Heart right ventricle (tissue), 16 donors: ENCODE data around the gene PRDM2. TPM values are rescaled to one million over a fixed set of nuclear protein-coding genes. Genes with fewer than 3 reads are reported as not detected.

Experiments
- ATAC-seq, 8 donors: fragments of 200-7000 bp; cut with Tn5 transposase; one replicate each; pipeline ENCODE4 v1.9.1; 2020; ENCODE audit warnings: mild to moderate bottlenecking in 8 of 8, moderate library complexity in 8 of 8, moderate number of reproducible peaks in 1 of 8
- DNase-seq, 2 donors: peaks; one replicate each; pipeline ENCODE4 v3.0.0-alpha.2; 2020
- H3K27ac ChIP-seq, 10 donors: fragments of 200-600 bp; sonication (generic) in 2 of 10; one replicate each; pipeline versions ENCODE4 v1.5.0 to v1.8.0; 2020 to 2022; ENCODE audit warnings: mild to moderate bottlenecking in 3 of 10
- H3K27me3 ChIP-seq, 7 donors: fragments of 200-600 bp; one replicate each; pipeline ENCODE4 v1.8.0; 2021 to 2022; ENCODE audit warnings: mild to moderate bottlenecking in 2 of 7
- H3K36me3 ChIP-seq, 9 donors: fragments of 200-600 bp; sonication (generic) in 1 of 9; one replicate each; pipeline versions ENCODE4 v1.5.0 to v1.8.0; 2020 to 2022; ENCODE audit warnings: mild to moderate bottlenecking in 2 of 9
- H3K4me1 ChIP-seq, 9 donors: fragments of 200-600 bp; sonication (generic) in 1 of 9; one replicate each; pipeline versions ENCODE4 v1.5.0 to v1.8.0; 2020 to 2022; ENCODE audit warnings: mild to moderate bottlenecking in 4 of 9
- H3K4me3 ChIP-seq, 10 donors: fragments of 200-600 bp; sonication (generic) in 2 of 10; one replicate each; pipeline versions ENCODE4 v1.5.0 to v1.8.0; 2020 to 2022; ENCODE audit warnings: mild to moderate bottlenecking in 7 of 10, moderate library complexity in 2 of 10
- H3K9me3 ChIP-seq, 11 donors: fragments of 200-600 bp in 10 of 11; sonication (generic) in 2 of 11; one replicate each; pipeline versions ENCODE4 v1.5.0 to v1.8.0; 2013 to 2022; ENCODE audit warnings: mild to moderate bottlenecking in 2 of 11, control low read depth in 1 of 11, moderate library complexity in 1 of 11
- CTCF ChIP-seq, 9 donors: fragments of 200-600 bp; sonication (generic) in 2 of 9; IDR thresholded peaks; one replicate each; pipeline versions ENCODE4 v1.5.0 to v1.8.0; 2021 to 2022; ENCODE audit warnings: antibody characterized with exemption in 9 of 9, mild to moderate bottlenecking in 5 of 9, moderate library complexity in 1 of 9
- WGBS, 2 donors: extraction: QIAGEN DNeasy Blood & Tissue Kit; methylation state at CpG; one replicate each; pipeline ENCODE4 v1.1.7; 2013; ENCODE audit warnings: inconsistent platforms in 1 of 2; 5-methylcytosine and 5-hydroxymethylcytosine counted together
- intact Hi-C, 10 donors: fragments of 100-400 bp; cut with DNase I; formaldehyde crosslinking; loops; one replicate each; pipeline versions ENCODE4 v1.11.1 to v1.14.2; 2022
- polyA plus RNA-seq, 2 donors: library from polyadenylated mRNA; stranded (reverse); fragments of 200-250 nt; gene quantifications; one replicate each; pipeline ENCODE4 v1.2.3, GENCODE V29; 2013
- total RNA-seq, 10 donors: library from RNA; stranded (reverse); fragmentation: NEBNext Ultra II Directional in 3 of 10; extraction: Animal tissue kit (Norgen Biotek cat#: 25700) in 3 of 10; gene quantifications; one replicate each; pipeline versions ENCODE4 v1.2.1 to v1.2.4, GENCODE V29; 2021 to 2023
- donor health status: Arrhythmogenic right ventricular cardiomyopathy.
- donor health status: ischemic (EF 13 %, LVEDD 7.1; RV severe dilation, severe dysfunction).
- donor health status: healthy with polysubstance abuse.
- donor health status: DM: no; HTN: yes; CAD: no.
- donor health status: DM: no; HTN: no; CAD: no.
- donor health status: ischemic (EF 25% LVEDD 6.9; RV normal size, moderate dysfunction).
- donor health status: ischemic (EF 25% LVEDD 5.7; RV mildly dilated, moderate dysfunction).
- donor health status: healthy.
- donor health status: DM: yes; HTN: yes; CAD: no.
- donor health status: Ischemic cardiomyopathy.
- donor health status: ischemic (EF 35%, LVEDD 5.7; RV mildly dilated, moderate dysfunction).
- donor health status: nonischemic (EF 11% LVEDD 7.7; RV severe dilation, severe dysfunction).
- donor health status: DM: yes; HTN: yes; CAD: no.
- donor health status: PGD.
- donor health status: ischemic (EF 29% LVEDD 5.4; RV normal size, mild dysfunction).
- donor health status: nonischemic (EF 23%, LVEDD 6.1; RV moderate dilation, normal function).

PRDM2 gene
- total and polyA plus RNA-seq, 12 donors, result 10.3 to 57.3 (median 42.4) TPM

GRCh38 chr1:13813398-13814012 is 113.5 kb downstream of the PRDM2 start:
- intact Hi-C loops, result loop anchor here in 5 of 10 donors (2.0 to 10.0 kb wide), 3 partner anchors 146 to 149 kb away; no protein-coding TSS in a partner anchor
- 58 to 59% methylated on average over 17 of the region's 17 CpGs for WGBS, 2 donors
- peak; percentile 21 to 76 (median 50) for TF ChIP-seq CTCF (IDR thresholded peaks at IDR 0.05)
- peak in 3 of 8 donors; percentile 41 to 52 (median 44) for ATAC-seq
- Histone ChIP-seq H3K4me3 (no peak overlapping the region), H3K27me3 (no peaks in the 10 kb centered on the region), H3K27ac (no peak overlapping the region), H3K36me3 (peaks cover 0 to 20% (median 0%) of the 10 kb centered on the region in 9 donors), H3K9me3 (no peaks in the 10 kb centered on the region), H3K4me1 (peaks cover 0 to 7% (median 3%) of the 10 kb centered on the region in 9 donors)
- peak in 1 of 2 donors; percentile 49 for DNase-seq

- intact Hi-C loops, result loop anchor here in 4 of 10 donors (5.0 to 10.0 kb wide), 2 partner anchors 147 to 149 kb away; no protein-coding TSS in a partner anchor
- TF ChIP-seq CTCF (IDR thresholded peaks at IDR 0.05), result no peak
- no peak overlapping the region for H3K4me3 ChIP-seq
- no peaks in the 10 kb centered on the region for H3K27me3 ChIP-seq
- H3K9me3 ChIP-seq, result no peaks in the 10 kb centered on the region
- H3K27ac ChIP-seq, result no peak overlapping the region
- 81% methylated on average over 7 of the region's 7 CpGs for WGBS, 2 donors
- peaks cover 0 to 26% (median 0%) of the 10 kb centered on the region in 9 donors for H3K36me3 ChIP-seq
- DNase-seq (no peak), ATAC-seq (no peak)
- peaks cover 0 to 3% (median 0%) of the 10 kb centered on the region in 9 donors for H3K4me1 ChIP-seq
Observed at GRCh38 chr1:13814131-13814530, 114.1 kb downstream of the PRDM2 start.

GRCh38 chr1:13816016-13816760 is 116.2 kb downstream of the PRDM2 start:
- H3K4me3 ChIP-seq, result no peak overlapping the region
- 94 to 96% methylated on average over 16 of the region's 16 CpGs for WGBS, 2 donors
- no peak overlapping the region for H3K27ac ChIP-seq
- H3K9me3 ChIP-seq, result no peaks in the 10 kb centered on the region
- TF ChIP-seq CTCF (IDR thresholded peaks at IDR 0.05), result no peak
- intact Hi-C loops, result loop anchor here in 3 of 10 donors (10.0 kb wide), 1 partner anchor 151 kb away; no protein-coding TSS in a partner anchor
- DNase-seq (no peak), ATAC-seq (no peak)
- peaks cover 0 to 43% (median 4%) of the 10 kb centered on the region in 9 donors for H3K36me3 ChIP-seq
- H3K27me3 ChIP-seq, result no peaks in the 10 kb centered on the region
- H3K4me1 ChIP-seq, result peaks cover 0 to 3% (median 0%) of the 10 kb centered on the region in 9 donors

- WGBS, 2 donors, result 83 to 92% methylated on average over 6 of the region's 6 CpGs
- no peak for ATAC-seq
- DNase-seq, result no peak
Observed at GRCh38 chr1:13817906-13818305, 117.9 kb downstream of the PRDM2 start.

More at GRCh38 chr1:13817906-13818305, 117.9 kb downstream of the PRDM2 start:
- Histone ChIP-seq H3K36me3 (peaks cover 0 to 58% (median 12%) of the 10 kb centered on the region in 9 donors), H3K4me1 (peaks cover 0 to 3% (median 0%) of the 10 kb centered on the region in 9 donors), H3K9me3 (no peaks in the 10 kb centered on the region), H3K27me3 (no peaks in the 10 kb centered on the region), H3K4me3 (no peak overlapping the region), H3K27ac (no peak overlapping the region)
- no peak for TF ChIP-seq CTCF (IDR thresholded peaks at IDR 0.05)
- intact Hi-C loops, result loop anchor here in 3 of 10 donors (10.0 kb wide), 1 partner anchor 153 kb away; no protein-coding TSS in a partner anchor
